ENCODE data around the gene TLE2. TPM values are rescaled to one million over a fixed set of nuclear protein-coding genes. Genes with fewer than 3 reads are reported as not detected.

TLE2 gene
- total RNA-seq, 2 experiments from 2014 or later: 1.2 to 1.6 TPM

GRCh38 chr19:3049089-3049488 lies 20.0 kb upstream of the TLE2 start:
- ChIA-PET POLR2A (no interaction called here), CTCF (ENCODE audit: unreplicated experiment) (no interaction called here)
- DNase-seq (ENCODE audit: low spot score): no peak
- H3K4me2 ChIP-seq (ENCODE audit: low read length): no peak overlapping the region
- no peaks in the 10 kb centered on the region for H4K20me1 ChIP-seq (ENCODE audit: insufficient read depth, low read length)
- peaks cover 11% of the 10 kb centered on the region for H3K4me1 ChIP-seq (ENCODE audit: insufficient read depth, low read length, poor library complexity, severe bottlenecking)
- H3K36me3 ChIP-seq (ENCODE audit: insufficient read depth, low read length): peaks cover 19% of the 10 kb centered on the region
- intact Hi-C loops (cut with micrococcal nuclease; ENCODE audit: unreplicated experiment): no loop called here
- no peaks in the 10 kb centered on the region for H3K9me3 ChIP-seq (ENCODE audit: low read length)
- no peak overlapping the region for H3K27ac ChIP-seq (ENCODE audit: low read depth, low read length, poor library complexity, severe bottlenecking)
- H2AFZ ChIP-seq (ENCODE audit: low read length): no peak overlapping the region
- BruUV-seq (replicated peaks): no TSS peak
- H3K4me3 ChIP-seq (ENCODE audit: low read depth, low read length, poor library complexity, severe bottlenecking): no peak overlapping the region
- H3K9me2 ChIP-seq (ENCODE audit: insufficient read depth, low read length): no peaks in the 10 kb centered on the region
- no peaks in the 10 kb centered on the region for H3K79me2 ChIP-seq (ENCODE audit: insufficient read depth, low read depth, low read length)
- no peak for TF ChIP-seq EZH2phosphoT487 (IDR thresholded peaks at IDR 0.05; ENCODE audit: borderline replicate concordance, low read depth, low read length)
- no peak for TF ChIP-seq CTCF (conservative IDR thresholded peaks at IDR 0.05; ENCODE audit: low read length)

DNA sequence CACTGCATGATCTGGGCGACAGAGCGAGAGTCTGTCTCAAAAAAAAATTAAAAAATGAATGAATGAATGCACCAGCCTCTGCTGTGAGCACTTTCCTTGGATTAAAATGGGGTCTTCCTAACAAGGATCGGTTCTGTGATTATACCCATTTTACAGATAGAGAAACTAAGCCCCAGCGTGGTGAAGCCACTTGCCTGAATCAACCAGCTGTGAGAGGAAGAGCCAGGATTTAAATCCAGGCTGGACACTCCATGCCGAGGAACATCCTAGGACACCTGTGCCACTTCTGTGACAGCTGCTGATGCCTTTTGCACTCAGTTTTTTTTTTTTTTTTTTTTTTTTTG lies 19.1 kb upstream of the TLE2 start:
- Histone ChIP-seq H3K36me3 (ENCODE audit: insufficient read depth, low read length) (peaks cover 12% of the 10 kb centered on the region), H3K9me2 (ENCODE audit: insufficient read depth, low read length) (no peaks in the 10 kb centered on the region), H2AFZ (ENCODE audit: low read length) (no peak overlapping the region; the same call in 1 of the 2 replicates), H3K4me3 (ENCODE audit: low read depth, low read length, poor library complexity, severe bottlenecking) (no peak overlapping the region), H3K4me2 (ENCODE audit: low read length) (no peak overlapping the region), H3K4me1 (ENCODE audit: insufficient read depth, low read length, poor library complexity, severe bottlenecking) (peaks cover 11% of the 10 kb centered on the region), H3K9me3 (ENCODE audit: low read length) (no peaks in the 10 kb centered on the region), H3K27ac (ENCODE audit: low read depth, low read length, poor library complexity, severe bottlenecking) (no peak overlapping the region), H3K79me2 (ENCODE audit: insufficient read depth, low read depth, low read length) (no peaks in the 10 kb centered on the region), H4K20me1 (ENCODE audit: insufficient read depth, low read length) (no peaks in the 10 kb centered on the region)
- TF ChIP-seq CTCF (conservative IDR thresholded peaks at IDR 0.05; ENCODE audit: low read length): no peak
- TF ChIP-seq EZH2phosphoT487 (IDR thresholded peaks at IDR 0.05; ENCODE audit: borderline replicate concordance, low read depth, low read length): no peak
- CTCF ChIA-PET (ENCODE audit: unreplicated experiment): no interaction called here
- BruUV-seq (replicated peaks): no TSS peak
- POLR2A ChIA-PET: no interaction called here
- no peak for DNase-seq (ENCODE audit: low spot score)
- intact Hi-C loops (cut with micrococcal nuclease; ENCODE audit: unreplicated experiment): no loop called here

DNA sequence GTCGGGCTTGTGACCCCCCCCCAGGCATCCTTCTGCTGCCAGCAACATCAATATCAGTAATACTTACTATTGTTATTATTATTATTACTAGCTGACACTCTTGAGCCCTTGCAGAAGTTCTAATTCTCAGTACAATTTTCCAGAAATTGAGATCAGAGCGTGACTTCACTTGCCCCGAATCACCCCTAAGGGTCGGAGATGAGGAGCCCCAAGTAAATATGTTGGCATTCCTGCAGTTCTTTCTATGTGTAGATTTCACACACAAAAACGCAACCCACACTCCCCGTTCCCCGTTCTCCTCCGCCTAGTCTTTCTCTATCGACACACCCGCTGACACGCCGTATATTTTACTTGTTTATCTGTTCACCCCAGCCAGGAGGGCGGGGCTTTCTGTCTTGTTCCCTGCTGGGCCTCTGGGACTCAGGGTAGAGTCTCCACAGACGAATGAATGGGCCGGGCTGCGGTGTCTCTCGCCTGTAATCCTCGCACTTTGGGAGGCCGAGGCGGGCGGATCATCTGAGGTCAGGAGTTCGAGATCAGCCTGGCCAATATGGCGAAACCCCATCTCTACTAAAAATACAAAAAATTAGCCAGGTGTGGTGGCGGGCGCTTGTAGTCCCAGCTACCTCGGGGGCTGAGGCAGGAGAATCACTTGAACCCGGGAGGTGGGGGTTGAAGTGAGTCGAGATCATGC lies 18.6 kb upstream of the TLE2 start:
- peak overlapping the region; percentile 50 for H3K4me2 ChIP-seq (ENCODE audit: low read length)
- H3K36me3 ChIP-seq (ENCODE audit: insufficient read depth, low read length): peaks cover 7% of the 10 kb centered on the region
- H3K27ac ChIP-seq (ENCODE audit: low read depth, low read length, poor library complexity, severe bottlenecking): no peak overlapping the region
- no peaks in the 10 kb centered on the region for H4K20me1 ChIP-seq (ENCODE audit: insufficient read depth, low read length)
- H3K4me1 ChIP-seq (ENCODE audit: insufficient read depth, low read length, poor library complexity, severe bottlenecking): peaks cover 11% of the 10 kb centered on the region
- no peaks in the 10 kb centered on the region for H3K79me2 ChIP-seq (ENCODE audit: insufficient read depth, low read depth, low read length)
- BruUV-seq (replicated peaks): no TSS peak
- intact Hi-C loops (cut with micrococcal nuclease; ENCODE audit: unreplicated experiment): no loop called here
- ChIA-PET POLR2A (no interaction called here), CTCF (ENCODE audit: unreplicated experiment) (no interaction called here)
- peak overlapping the region; percentile 53; the same call in 1 of the 2 replicates for H2AFZ ChIP-seq (ENCODE audit: low read length)
- TF ChIP-seq EZH2phosphoT487 (IDR thresholded peaks at IDR 0.05; ENCODE audit: borderline replicate concordance, low read depth, low read length) (no peak), CTCF (conservative IDR thresholded peaks at IDR 0.05; ENCODE audit: low read length) (no peak)
- no peaks in the 10 kb centered on the region for H3K9me3 ChIP-seq (ENCODE audit: low read length)
- DNase-seq (ENCODE audit: low spot score): peak; percentile 46
- peak overlapping the region; percentile 47 for H3K4me3 ChIP-seq (ENCODE audit: low read depth, low read length, poor library complexity, severe bottlenecking)
- no peaks in the 10 kb centered on the region for H3K9me2 ChIP-seq (ENCODE audit: insufficient read depth, low read length)
